ENCODE measurements around the gene OSBPL10.

OSBPL10 gene

GRCh38 chr3:31758322-31758965 lies 222.6 kb downstream of the OSBPL10 start:
- H3K9me3 ChIP-seq (ENCODE audit: control insufficient read depth in 2 of 2, low read length in 2 of 2) = no peaks in the 10 kb centered on the region

GRCh38 chr3:31755926-31756658 lies 225.0 kb downstream of the OSBPL10 start:
- no peaks in the 10 kb centered on the region for H3K27me3 ChIP-seq (ENCODE audit: control insufficient read depth in 1 of 2, insufficient read depth in 2 of 2, low read length in 2 of 2)
- no peaks in the 10 kb centered on the region for H3K9me3 ChIP-seq (ENCODE audit: control insufficient read depth in 2 of 2, low read length in 2 of 2)
- H3K36me3 ChIP-seq (ENCODE audit: control insufficient read depth in 2 of 2, insufficient read depth in 2 of 2, low read length in 2 of 2) = no peaks in the 10 kb centered on the region
- H3K4me1 ChIP-seq (ENCODE audit: control insufficient read depth, insufficient read depth, low read length) = no peaks in the 10 kb centered on the region
- no peak overlapping the region for H3K9ac ChIP-seq (ENCODE audit: low read length in 2 of 2)
- H3K4me3 ChIP-seq (ENCODE audit: low read length in 2 of 2) = no peak overlapping the region
- no peak overlapping the region for H3K27ac ChIP-seq (ENCODE audit: low read length)

More at GRCh38 chr3:31758322-31758965, 222.6 kb downstream of the OSBPL10 start:
- no peak overlapping the region for H3K9ac ChIP-seq (ENCODE audit: low read length in 2 of 2)
- H3K4me3 ChIP-seq (ENCODE audit: low read length in 2 of 2) = no peak overlapping the region
- no peaks in the 10 kb centered on the region for H3K4me1 ChIP-seq (ENCODE audit: control insufficient read depth, insufficient read depth, low read length)
- H3K36me3 ChIP-seq (ENCODE audit: control insufficient read depth in 2 of 2, insufficient read depth in 2 of 2, low read length in 2 of 2) = no peaks in the 10 kb centered on the region
- no peak overlapping the region for H3K27ac ChIP-seq (ENCODE audit: low read length)
- no peaks in the 10 kb centered on the region for H3K27me3 ChIP-seq (ENCODE audit: control insufficient read depth in 1 of 2, insufficient read depth in 2 of 2, low read length in 2 of 2)

GRCh38 chr3:31754575-31755278 lies 226.3 kb downstream of the OSBPL10 start:
- Histone ChIP-seq H3K9ac (ENCODE audit: low read length in 2 of 2) (no peak overlapping the region), H3K36me3 (ENCODE audit: control insufficient read depth in 2 of 2, insufficient read depth in 2 of 2, low read length in 2 of 2) (no peaks in the 10 kb centered on the region), H3K4me1 (ENCODE audit: control insufficient read depth, insufficient read depth, low read length) (no peaks in the 10 kb centered on the region), H3K4me3 (ENCODE audit: low read length in 2 of 2) (no peak overlapping the region), H3K27me3 (ENCODE audit: control insufficient read depth in 1 of 2, insufficient read depth in 2 of 2, low read length in 2 of 2) (no peaks in the 10 kb centered on the region), H3K9me3 (ENCODE audit: control insufficient read depth in 2 of 2, low read length in 2 of 2) (no peaks in the 10 kb centered on the region), H3K27ac (ENCODE audit: low read length) (no peak overlapping the region)

GRCh38 chr3:31753050-31753425 lies 228.0 kb downstream of the OSBPL10 start:
- no peak overlapping the region for H3K27ac ChIP-seq (ENCODE audit: low read length)
- H3K9me3 ChIP-seq (ENCODE audit: control insufficient read depth in 2 of 2, low read length in 2 of 2) = no peaks in the 10 kb centered on the region
- no peaks in the 10 kb centered on the region for H3K27me3 ChIP-seq (ENCODE audit: control insufficient read depth in 1 of 2, insufficient read depth in 2 of 2, low read length in 2 of 2)
- no peaks in the 10 kb centered on the region for H3K4me1 ChIP-seq (ENCODE audit: control insufficient read depth, insufficient read depth, low read length)
- no peak overlapping the region for H3K4me3 ChIP-seq (ENCODE audit: low read length in 2 of 2)
- H3K9ac ChIP-seq (ENCODE audit: low read length in 2 of 2) = no peak overlapping the region
- H3K36me3 ChIP-seq (ENCODE audit: control insufficient read depth in 2 of 2, insufficient read depth in 2 of 2, low read length in 2 of 2) = no peaks in the 10 kb centered on the region

- H3K9ac ChIP-seq (ENCODE audit: low read length in 2 of 2) = no peak overlapping the region
- H3K4me1 ChIP-seq (ENCODE audit: control insufficient read depth, insufficient read depth, low read length) = no peaks in the 10 kb centered on the region
- H3K36me3 ChIP-seq (ENCODE audit: control insufficient read depth in 2 of 2, insufficient read depth in 2 of 2, low read length in 2 of 2) = no peaks in the 10 kb centered on the region
- no peaks in the 10 kb centered on the region for H3K27me3 ChIP-seq (ENCODE audit: control insufficient read depth in 1 of 2, insufficient read depth in 2 of 2, low read length in 2 of 2)
- no peak overlapping the region for H3K4me3 ChIP-seq (ENCODE audit: low read length in 2 of 2)
- no peak overlapping the region for H3K27ac ChIP-seq (ENCODE audit: low read length)
- H3K9me3 ChIP-seq (ENCODE audit: control insufficient read depth in 2 of 2, low read length in 2 of 2) = no peaks in the 10 kb centered on the region
Observed at GRCh38 chr3:31752305-31753049, 228.6 kb downstream of the OSBPL10 start.

- H3K36me3 ChIP-seq (ENCODE audit: control insufficient read depth in 2 of 2, insufficient read depth in 2 of 2, low read length in 2 of 2) = no peaks in the 10 kb centered on the region
- H3K9ac ChIP-seq (ENCODE audit: low read length in 2 of 2) = no peak overlapping the region
- H3K27ac ChIP-seq (ENCODE audit: low read length) = no peak overlapping the region
- H3K27me3 ChIP-seq (ENCODE audit: control insufficient read depth in 1 of 2, insufficient read depth in 2 of 2, low read length in 2 of 2) = no peaks in the 10 kb centered on the region
- H3K9me3 ChIP-seq (ENCODE audit: control insufficient read depth in 2 of 2, low read length in 2 of 2) = no peaks in the 10 kb centered on the region
- no peaks in the 10 kb centered on the region for H3K4me1 ChIP-seq (ENCODE audit: control insufficient read depth, insufficient read depth, low read length)
- no peak overlapping the region for H3K4me3 ChIP-seq (ENCODE audit: low read length in 2 of 2)
Observed at GRCh38 chr3:31750341-31750740, 230.7 kb downstream of the OSBPL10 start.

GRCh38 chr3:31748933-31749295 lies 232.1 kb downstream of the OSBPL10 start:
- H3K27me3 ChIP-seq (ENCODE audit: control insufficient read depth in 1 of 2, insufficient read depth in 2 of 2, low read length in 2 of 2) = no peaks in the 10 kb centered on the region
- no peaks in the 10 kb centered on the region for H3K9me3 ChIP-seq (ENCODE audit: control insufficient read depth in 2 of 2, low read length in 2 of 2)
- H3K4me3 ChIP-seq (ENCODE audit: low read length in 2 of 2) = no peak overlapping the region
- H3K36me3 ChIP-seq (ENCODE audit: control insufficient read depth in 2 of 2, insufficient read depth in 2 of 2, low read length in 2 of 2) = no peaks in the 10 kb centered on the region
- no peak overlapping the region for H3K9ac ChIP-seq (ENCODE audit: low read length in 2 of 2)
- H3K27ac ChIP-seq (ENCODE audit: low read length) = no peak overlapping the region
- no peaks in the 10 kb centered on the region for H3K4me1 ChIP-seq (ENCODE audit: control insufficient read depth, insufficient read depth, low read length)

- Histone ChIP-seq H3K4me3 (ENCODE audit: low read length in 2 of 2) (no peak overlapping the region), H3K27ac (ENCODE audit: low read length) (no peak overlapping the region), H3K9me3 (ENCODE audit: control insufficient read depth in 2 of 2, low read length in 2 of 2) (no peaks in the 10 kb centered on the region), H3K36me3 (ENCODE audit: control insufficient read depth in 2 of 2, insufficient read depth in 2 of 2, low read length in 2 of 2) (no peaks in the 10 kb centered on the region), H3K9ac (ENCODE audit: low read length in 2 of 2) (no peak overlapping the region), H3K27me3 (ENCODE audit: control insufficient read depth in 1 of 2, insufficient read depth in 2 of 2, low read length in 2 of 2) (no peaks in the 10 kb centered on the region), H3K4me1 (ENCODE audit: control insufficient read depth, insufficient read depth, low read length) (no peaks in the 10 kb centered on the region)
Observed at GRCh38 chr3:31748281-31748932, 232.7 kb downstream of the OSBPL10 start.

- Histone ChIP-seq H3K9ac (ENCODE audit: low read length in 2 of 2) (no peak overlapping the region), H3K27me3 (ENCODE audit: control insufficient read depth in 1 of 2, insufficient read depth in 2 of 2, low read length in 2 of 2) (no peaks in the 10 kb centered on the region), H3K4me3 (ENCODE audit: low read length in 2 of 2) (no peak overlapping the region), H3K9me3 (ENCODE audit: control insufficient read depth in 2 of 2, low read length in 2 of 2) (no peaks in the 10 kb centered on the region), H3K27ac (ENCODE audit: low read length) (no peak overlapping the region), H3K4me1 (ENCODE audit: control insufficient read depth, insufficient read depth, low read length) (no peaks in the 10 kb centered on the region), H3K36me3 (ENCODE audit: control insufficient read depth in 2 of 2, insufficient read depth in 2 of 2, low read length in 2 of 2) (no peaks in the 10 kb centered on the region)
Observed at GRCh38 chr3:31747785-31748184, 233.3 kb downstream of the OSBPL10 start.

GRCh38 chr3:31744913-31745312 lies 236.1 kb downstream of the OSBPL10 start:
- no peaks in the 10 kb centered on the region for H3K9me3 ChIP-seq (ENCODE audit: control insufficient read depth in 2 of 2, low read length in 2 of 2)
- no peak overlapping the region for H3K4me3 ChIP-seq (ENCODE audit: low read length in 2 of 2)
- H3K27me3 ChIP-seq (ENCODE audit: control insufficient read depth in 1 of 2, insufficient read depth in 2 of 2, low read length in 2 of 2) = no peaks in the 10 kb centered on the region
- no peak overlapping the region for H3K27ac ChIP-seq (ENCODE audit: low read length)
- no peaks in the 10 kb centered on the region for H3K4me1 ChIP-seq (ENCODE audit: control insufficient read depth, insufficient read depth, low read length)
- H3K9ac ChIP-seq (ENCODE audit: low read length in 2 of 2) = no peak overlapping the region
- no peaks in the 10 kb centered on the region for H3K36me3 ChIP-seq (ENCODE audit: control insufficient read depth in 2 of 2, insufficient read depth in 2 of 2, low read length in 2 of 2)
